ENCODE results near the gene HELZ. TPM values are rescaled to one million over a fixed set of nuclear protein-coding genes. Genes with fewer than 3 reads are reported as not detected.

The HELZ gene
- total and polyA plus RNA-seq, 2 of the 8 experiments (the other 6 are each of a cell fraction or from before 2014, with no cell fraction given): 10.0 to 48.7 TPM

- no peak overlapping the region for H3K27ac ChIP-seq (ENCODE audit: low read depth, low read length)
- no peak overlapping the region for H3K9ac ChIP-seq (replicated peaks in 1 of 4; ENCODE audit: extremely low read depth in 1 of 4, low read depth in 3 of 4, low read length in 3 of 4)
- peaks cover 0 to 6% (median 4%) of the 10 kb centered on the region in 4 experiments; a peak in 3 of 7 replicates for H3K4me1 ChIP-seq (replicated peaks in 1 of 4; ENCODE audit: control insufficient read depth in 3 of 4, insufficient read depth in 4 of 4, low read length in 3 of 4)
- POLR2A ChIA-PET (ENCODE audit: partially characterized antibody): interaction anchor here (0.8 kb wide), 1 partner anchor 11 kb away, joined by 3 read pairs; no protein-coding TSS in a partner anchor
- H2BK5ac ChIP-seq (ENCODE audit: low read depth, low read length): no peak overlapping the region
- H3K4ac ChIP-seq (replicated peaks; ENCODE audit: insufficient read length, low read depth, low read length): no peak overlapping the region
- no peaks in the 10 kb centered on the region for H3K79me1 ChIP-seq (ENCODE audit: low read depth, low read length)
- H3K18ac ChIP-seq (ENCODE audit: extremely low read depth, low read length): no peak overlapping the region
- DNase-seq (ENCODE audit: low read depth in 1 of 2, low spot score in 2 of 2) (no peak), FAIRE-seq (no peak)
- no peak overlapping the region for H3K56ac ChIP-seq (replicated peaks; ENCODE audit: insufficient read length, low read depth, low read length)
- H3K4me3 ChIP-seq (ENCODE audit: extremely low read depth in 1 of 4, insufficient read depth in 2 of 4, low read depth in 3 of 4, low read length in 4 of 4): no peak overlapping the region
- H2AK5ac ChIP-seq (ENCODE audit: low read depth, low read length): no peak overlapping the region
- no peak overlapping the region for H3K23ac ChIP-seq (ENCODE audit: insufficient read length)
- no peak overlapping the region for H2BK120ac ChIP-seq (replicated peaks; ENCODE audit: low read depth, low read length)
- no peak overlapping the region; the same call in 1 of the 2 replicates for H2BK12ac ChIP-seq (ENCODE audit: low read depth, low read length)
- no peaks in the 10 kb centered on the region for H3K79me2 ChIP-seq (ENCODE audit: control insufficient read depth in 1 of 2, insufficient read depth in 2 of 2, low read length in 2 of 2)
- no peak overlapping the region for H2BK15ac ChIP-seq (ENCODE audit: low read length)
- H3K27me3 ChIP-seq (replicated peaks in 1 of 4; ENCODE audit: control insufficient read depth in 3 of 4, extremely low read depth in 1 of 4, insufficient read depth in 3 of 4, low read length in 3 of 4): no peaks in the 10 kb centered on the region
- H2AFZ ChIP-seq (ENCODE audit: low read length): no peak overlapping the region
- H3K9me3 ChIP-seq (ENCODE audit: insufficient read depth in 2 of 2, low read depth in 1 of 2, low read length in 1 of 2): peaks cover 4 to 6% of the 10 kb centered on the region in 2 experiments; a peak in 2 of 4 replicates
- no peak overlapping the region for H3K4me2 ChIP-seq (ENCODE audit: insufficient read depth in 1 of 2, low read depth in 2 of 2, low read length in 2 of 2)
- H4K20me1 ChIP-seq (replicated peaks in 1 of 2; ENCODE audit: control insufficient read depth in 1 of 2, insufficient read depth in 2 of 2, low read length in 2 of 2): peaks cover 0 to 3% of the 10 kb centered on the region in 2 experiments
- CTCF ChIA-PET (ENCODE audit: partially characterized antibody): interaction anchor here (2.6 kb wide), 1 partner anchor 16 kb away, joined by 12 read pairs; no protein-coding TSS in a partner anchor
- 88% methylated on average over 5 of the region's 5 CpGs; no CpG with 5 or more reads in 1 of the 2 experiments for WGBS, 2 experiments (ENCODE audit: extremely low coverage in 1 of 2, insufficient coverage in 1 of 2, insufficient read length in 1 of 2, insufficient replicate concordance in 2 of 2, low coverage in 1 of 2, low lambda C conversion rate in 2 of 2, missing lambda C conversion rate in 1 of 2)
- no peak overlapping the region for H4K91ac ChIP-seq (replicated peaks; ENCODE audit: insufficient read length, low read length)
- H3K36me3 ChIP-seq (ENCODE audit: control insufficient read depth in 2 of 4, insufficient read depth in 4 of 4, low read length in 3 of 4): no peaks in the 10 kb centered on the region
- H4K8ac ChIP-seq (ENCODE audit: extremely low read depth, insufficient read depth, low read length): no peak overlapping the region
- H3K23me2 ChIP-seq (ENCODE audit: low read depth, low read length): 0 out of 2 replicates have a peak, but pooled peaks cover 3% of the 10 kb centered on the region
- H3K14ac ChIP-seq (ENCODE audit: insufficient read length): no peak overlapping the region
- no peak overlapping the region for H4K5ac ChIP-seq (ENCODE audit: insufficient read length, low read depth, low read length)
- 0 out of 2 replicates have a peak overlapping the region, but pooled peaks have one; percentile 72 for H2BK20ac ChIP-seq (ENCODE audit: low read length)
- TF ChIP-seq SP4 (IDR thresholded peaks at IDR 0.05; ENCODE audit: low read length): no peak
- TF ChIP-seq KDM1A (IDR thresholded peaks at IDR 0.05; ENCODE audit: borderline replicate concordance, low read length): no peak
- TF ChIP-seq GABPA (IDR thresholded peaks at IDR 0.05; ENCODE audit: borderline replicate concordance, insufficient read depth, low read length): no peak
- TF ChIP-seq CREB1 (IDR thresholded peaks at IDR 0.05): no peak
- TF ChIP-seq SIN3A (conservative IDR thresholded peaks at IDR 0.05 in 1 of 2, IDR thresholded peaks at IDR 0.05 in 1 of 2; ENCODE audit: low read depth in 1 of 2, low read length in 2 of 2): no peak
- TF ChIP-seq EP300 (IDR thresholded peaks at IDR 0.05; ENCODE audit: borderline replicate concordance in 1 of 2, low read depth in 2 of 2, low read length in 2 of 2): no peak
- no peak for TF ChIP-seq RFX5 (IDR thresholded peaks at IDR 0.05; ENCODE audit: borderline replicate concordance, low read depth, low read length)
- TF ChIP-seq HDAC6 (IDR thresholded peaks at IDR 0.05; ENCODE audit: low read depth, low read length): no peak
- TF ChIP-seq ATF3 (IDR thresholded peaks at IDR 0.05; ENCODE audit: insufficient read depth, low read depth, low read length): no peak
- TF ChIP-seq RAD21 (IDR thresholded peaks at IDR 0.05 in 1 of 2, conservative IDR thresholded peaks at IDR 0.05 in 1 of 2; ENCODE audit: low read depth in 2 of 2, low read length in 2 of 2): no peak
- no peak for TF ChIP-seq TEAD4 (IDR thresholded peaks at IDR 0.05; ENCODE audit: low read depth, low read length)
- TF ChIP-seq TCF12 (IDR thresholded peaks at IDR 0.05; ENCODE audit: low read depth, low read length): no peak
These were observed 11.2 kb upstream of the HELZ start for GRCh38 chr17:67256075-67256732.
